ENCODE data around the gene AOPEP. TPM values are rescaled to one million over a fixed set of nuclear protein-coding genes. Genes with fewer than 3 reads are reported as not detected.

Gene AOPEP
- total RNA-seq, 1 experiment from 2014 or later = 36.4 TPM

- no peak for ATAC-seq
- POLR2A ChIA-PET = no interaction called here
- no peaks in the 10 kb centered on the region for H3K9me3 ChIP-seq (ENCODE audit: control insufficient read depth, insufficient read depth, low read depth, low read length)
- TF ChIP-seq, protein P1, sequence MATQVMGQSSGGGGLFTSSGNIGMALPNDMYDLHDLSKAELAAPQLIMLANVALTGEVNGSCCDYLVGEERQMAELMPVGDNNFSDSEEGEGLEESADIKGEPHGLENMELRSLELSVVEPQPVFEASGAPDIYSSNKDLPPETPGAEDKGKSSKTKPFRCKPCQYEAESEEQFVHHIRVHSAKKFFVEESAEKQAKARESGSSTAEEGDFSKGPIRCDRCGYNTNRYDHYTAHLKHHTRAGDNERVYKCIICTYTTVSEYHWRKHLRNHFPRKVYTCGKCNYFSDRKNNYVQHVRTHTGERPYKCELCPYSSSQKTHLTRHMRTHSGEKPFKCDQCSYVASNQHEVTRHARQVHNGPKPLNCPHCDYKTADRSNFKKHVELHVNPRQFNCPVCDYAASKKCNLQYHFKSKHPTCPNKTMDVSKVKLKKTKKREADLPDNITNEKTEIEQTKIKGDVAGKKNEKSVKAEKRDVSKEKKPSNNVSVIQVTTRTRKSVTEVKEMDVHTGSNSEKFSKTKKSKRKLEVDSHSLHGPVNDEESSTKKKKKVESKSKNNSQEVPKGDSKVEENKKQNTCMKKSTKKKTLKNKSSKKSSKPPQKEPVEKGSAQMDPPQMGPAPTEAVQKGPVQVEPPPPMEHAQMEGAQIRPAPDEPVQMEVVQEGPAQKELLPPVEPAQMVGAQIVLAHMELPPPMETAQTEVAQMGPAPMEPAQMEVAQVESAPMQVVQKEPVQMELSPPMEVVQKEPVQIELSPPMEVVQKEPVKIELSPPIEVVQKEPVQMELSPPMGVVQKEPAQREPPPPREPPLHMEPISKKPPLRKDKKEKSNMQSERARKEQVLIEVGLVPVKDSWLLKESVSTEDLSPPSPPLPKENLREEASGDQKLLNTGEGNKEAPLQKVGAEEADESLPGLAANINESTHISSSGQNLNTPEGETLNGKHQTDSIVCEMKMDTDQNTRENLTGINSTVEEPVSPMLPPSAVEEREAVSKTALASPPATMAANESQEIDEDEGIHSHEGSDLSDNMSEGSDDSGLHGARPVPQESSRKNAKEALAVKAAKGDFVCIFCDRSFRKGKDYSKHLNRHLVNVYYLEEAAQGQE (IDR thresholded peaks at IDR 0.05; ENCODE audit: insufficient read depth in 1 of 2, low read depth in 2 of 2, low read length in 1 of 2) = no peak
- TF ChIP-seq SIN3A (IDR thresholded peaks at IDR 0.05; ENCODE audit: borderline replicate concordance, insufficient read depth, low read depth, low read length) (no peak), TCF7L2 (IDR thresholded peaks at IDR 0.05; ENCODE audit: low read depth, low read length) (no peak), POLR2AphosphoS5 (IDR thresholded peaks at IDR 0.05; ENCODE audit: low read depth, low read length) (no peak)
- TF ChIP-seq, protein P2, sequence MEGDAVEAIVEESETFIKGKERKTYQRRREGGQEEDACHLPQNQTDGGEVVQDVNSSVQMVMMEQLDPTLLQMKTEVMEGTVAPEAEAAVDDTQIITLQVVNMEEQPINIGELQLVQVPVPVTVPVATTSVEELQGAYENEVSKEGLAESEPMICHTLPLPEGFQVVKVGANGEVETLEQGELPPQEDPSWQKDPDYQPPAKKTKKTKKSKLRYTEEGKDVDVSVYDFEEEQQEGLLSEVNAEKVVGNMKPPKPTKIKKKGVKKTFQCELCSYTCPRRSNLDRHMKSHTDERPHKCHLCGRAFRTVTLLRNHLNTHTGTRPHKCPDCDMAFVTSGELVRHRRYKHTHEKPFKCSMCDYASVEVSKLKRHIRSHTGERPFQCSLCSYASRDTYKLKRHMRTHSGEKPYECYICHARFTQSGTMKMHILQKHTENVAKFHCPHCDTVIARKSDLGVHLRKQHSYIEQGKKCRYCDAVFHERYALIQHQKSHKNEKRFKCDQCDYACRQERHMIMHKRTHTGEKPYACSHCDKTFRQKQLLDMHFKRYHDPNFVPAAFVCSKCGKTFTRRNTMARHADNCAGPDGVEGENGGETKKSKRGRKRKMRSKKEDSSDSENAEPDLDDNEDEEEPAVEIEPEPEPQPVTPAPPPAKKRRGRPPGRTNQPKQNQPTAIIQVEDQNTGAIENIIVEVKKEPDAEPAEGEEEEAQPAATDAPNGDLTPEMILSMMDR (IDR thresholded peaks at IDR 0.05) = no peak
- in situ Hi-C loops (cut with HindIII; ENCODE audit: low pct_unique_long_range_greater_than_20kb, low sequenced_read_pairs) = no loop called here
- H3K27me3 ChIP-seq (ENCODE audit: control insufficient read depth, insufficient read depth, low read length) = no peaks in the 10 kb centered on the region
- intact Hi-C loops (cut with micrococcal nuclease; ENCODE audit: unreplicated experiment) = no loop called here
- peak overlapping the region; percentile 98 for H3K27ac ChIP-seq (ENCODE audit: low read length)
- CTCF ChIA-PET = no interaction called here
- H3K36me3 ChIP-seq (ENCODE audit: control insufficient read depth, insufficient read depth, low read length) = no peaks in the 10 kb centered on the region
- BruUV-seq (replicated peaks) = no TSS peak
- H3K4me1 ChIP-seq (ENCODE audit: control insufficient read depth, insufficient read depth, low read length) = peaks cover 74% of the 10 kb centered on the region
- H3K4me3 ChIP-seq (ENCODE audit: low read depth in 2 of 2, low read length in 2 of 2) = no peak overlapping the region
- no peak for DNase-seq (ENCODE audit: low read depth, low spot score)
Observed at GRCh38 chr9:94911986-94912635, 185.6 kb downstream of the AOPEP start.

GRCh38 chr9:94912700-94913249, 186.3 kb downstream of the AOPEP start:
- DNase-seq (ENCODE audit: low read depth, low spot score) = peak; percentile 43
- CTCF ChIA-PET = interaction anchor here (0.5 kb wide), 1 partner anchor 94 kb away, joined by 7 read pairs; no protein-coding TSS in a partner anchor
- peak overlapping the region; percentile 98 for H3K27ac ChIP-seq (ENCODE audit: low read length)
- H3K9me3 ChIP-seq (ENCODE audit: control insufficient read depth, insufficient read depth, low read depth, low read length) = no peaks in the 10 kb centered on the region
- BruUV-seq (replicated peaks) = no TSS peak
- peak; percentile 81 for ATAC-seq
- no peaks in the 10 kb centered on the region for H3K27me3 ChIP-seq (ENCODE audit: control insufficient read depth, insufficient read depth, low read length)
- TF ChIP-seq SIN3A (IDR thresholded peaks at IDR 0.05; ENCODE audit: borderline replicate concordance, insufficient read depth, low read depth, low read length) (no peak), TCF7L2 (IDR thresholded peaks at IDR 0.05; ENCODE audit: low read depth, low read length) (peak; percentile 63)
- H3K4me1 ChIP-seq (ENCODE audit: control insufficient read depth, insufficient read depth, low read length) = peaks cover 74% of the 10 kb centered on the region
- POLR2A ChIA-PET = no interaction called here
- no peaks in the 10 kb centered on the region for H3K36me3 ChIP-seq (ENCODE audit: control insufficient read depth, insufficient read depth, low read length)
- in situ Hi-C loops (cut with HindIII; ENCODE audit: low pct_unique_long_range_greater_than_20kb, low sequenced_read_pairs) (no loop called here), intact Hi-C loops (cut with micrococcal nuclease; ENCODE audit: unreplicated experiment) (no loop called here)
- no peak overlapping the region for H3K4me3 ChIP-seq (ENCODE audit: low read depth in 2 of 2, low read length in 2 of 2)

DNA sequence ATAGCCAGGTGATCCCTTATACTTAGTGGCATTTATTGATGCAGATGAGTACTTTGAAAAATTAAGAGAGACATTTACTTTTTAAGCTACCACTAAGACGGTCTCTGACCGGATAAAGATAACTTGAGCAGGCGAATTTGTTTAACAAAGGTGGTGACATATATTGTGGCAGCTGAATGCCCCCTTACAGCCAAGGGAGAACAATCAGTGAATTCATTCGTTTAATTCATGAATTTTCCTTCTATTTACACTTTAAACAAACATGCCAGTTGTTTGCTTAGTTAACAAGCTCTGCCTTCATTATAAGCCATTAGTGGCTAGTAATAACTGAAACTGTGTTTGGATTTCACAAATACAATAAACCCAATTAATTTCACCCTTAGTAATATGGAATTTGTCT, 187.1 kb downstream of the AOPEP start:
- no peak overlapping the region for H3K4me3 ChIP-seq (ENCODE audit: low read depth in 2 of 2, low read length in 2 of 2)
- BruUV-seq (replicated peaks) = no TSS peak
- CTCF ChIA-PET = interaction anchor here (0.5 kb wide), 1 partner anchor 93 kb away, joined by 7 read pairs; no protein-coding TSS in a partner anchor
- intact Hi-C loops (cut with micrococcal nuclease; ENCODE audit: unreplicated experiment) (no loop called here), in situ Hi-C loops (cut with HindIII; ENCODE audit: low pct_unique_long_range_greater_than_20kb, low sequenced_read_pairs) (no loop called here)
- POLR2A ChIA-PET = interaction anchor here (0.7 kb wide), 1 partner anchor 95 kb away, joined by 3 read pairs; no protein-coding TSS in a partner anchor
- no peaks in the 10 kb centered on the region for H3K27me3 ChIP-seq (ENCODE audit: control insufficient read depth, insufficient read depth, low read length)
- no peaks in the 10 kb centered on the region for H3K36me3 ChIP-seq (ENCODE audit: control insufficient read depth, insufficient read depth, low read length)
- DNase-seq (ENCODE audit: low read depth, low spot score) (no peak), ATAC-seq (peak; percentile 9; the same call in 1 of the 2 replicates)
- TF ChIP-seq SIN3A (IDR thresholded peaks at IDR 0.05; ENCODE audit: borderline replicate concordance, insufficient read depth, low read depth, low read length) (no peak), TCF7L2 (IDR thresholded peaks at IDR 0.05; ENCODE audit: low read depth, low read length) (no peak), POLR2AphosphoS5 (IDR thresholded peaks at IDR 0.05; ENCODE audit: low read depth, low read length) (no peak)
- TF ChIP-seq, protein P2 (IDR thresholded peaks at IDR 0.05) = no peak
- TF ChIP-seq, protein P1 (IDR thresholded peaks at IDR 0.05; ENCODE audit: insufficient read depth in 1 of 2, low read depth in 2 of 2, low read length in 1 of 2) = no peak
- peak overlapping the region; percentile 98 for H3K27ac ChIP-seq (ENCODE audit: low read length)
- no peaks in the 10 kb centered on the region for H3K9me3 ChIP-seq (ENCODE audit: control insufficient read depth, insufficient read depth, low read depth, low read length)
- peaks cover 76% of the 10 kb centered on the region for H3K4me1 ChIP-seq (ENCODE audit: control insufficient read depth, insufficient read depth, low read length)

Measured in Panc1 (cell line).